K562 (cell line): ENCODE data around the gene ZDHHC17. TPM values are rescaled to one million over a fixed set of nuclear protein-coding genes. Genes with fewer than 3 reads are reported as not detected.

ENCODE experiments used
- C11orf30 ChIP-seq: fragments of 450-650 bp; IDR thresholded peaks from 2 replicates; pipeline ENCODE4 v1.6.1; 2016; ENCODE audit warnings: low read depth, mild to moderate bottlenecking
- CREM ChIP-seq: IDR thresholded peaks from 2 replicates; pipeline ENCODE4 v1.6.1; 2014; ENCODE audit warnings: antibody characterized with exemption, low read depth
- ELK3 ChIP-seq: fragments of 450-650 bp; formaldehyde crosslinking; IDR thresholded peaks from 2 replicates; pipeline ENCODE4 v1.4.0; 2020; ENCODE audit warnings: mild to moderate bottlenecking
- ETV6 ChIP-seq, 3 experiments: fragments of 150-350 bp in 1 of 3; sonication (generic) in 1 of 3; formaldehyde crosslinking in 1 of 3; IDR thresholded peaks; 2 replicates each; pipeline versions ENCODE4 v1.6.1 to v1.8.0; 2014 to 2022; ENCODE audit warnings: borderline replicate concordance in 2 of 3, low read depth in 2 of 3, antibody characterized with exemption in 1 of 3, low read length in 1 of 3, mild to moderate bottlenecking in 1 of 3, missing genetic modification reagents in 1 of 3
- HLTF ChIP-seq: fragments of 450-650 bp; IDR thresholded peaks from 2 replicates; pipeline ENCODE4 v1.6.1; 2016
- IRF2 ChIP-seq: sonication (generic); formaldehyde crosslinking; IDR thresholded peaks from 2 replicates; pipeline ENCODE4 v1.8.1; 2022; ENCODE audit warnings: mild to moderate bottlenecking, missing genetic modification reagents
- NFE2L1 ChIP-seq: fragments of 450-650 bp; IDR thresholded peaks from 2 replicates; pipeline ENCODE4 v1.6.1; 2016; ENCODE audit warnings: missing genetic modification characterization, low read depth, mild to moderate bottlenecking, missing compliant biosample characterization, moderate library complexity, borderline replicate concordance
- NFIC ChIP-seq: fragments of 450-650 bp; IDR thresholded peaks from 2 replicates; pipeline ENCODE4 v1.6.1; 2017; ENCODE audit warnings: mild to moderate bottlenecking, inconsistent platforms
- NUFIP1 ChIP-seq: fragments of 450-650 bp; IDR thresholded peaks from 2 replicates; pipeline ENCODE4 v1.6.1; 2018; ENCODE audit not compliant: partially characterized antibody
- PHF20 ChIP-seq: fragments of 450-650 bp; IDR thresholded peaks from 2 replicates; pipeline ENCODE4 v1.6.1; 2018; ENCODE audit not compliant: partially characterized antibody
- RCOR1 ChIP-seq, 2 experiments: IDR thresholded peaks; 2 replicates each; pipeline ENCODE4 v1.6.1; 2012; ENCODE audit warnings: low read depth in 2 of 2, low read length in 2 of 2, borderline replicate concordance in 1 of 2, improper control_type of control experiment in 1 of 2
- USF2 ChIP-seq: sonication (generic); formaldehyde crosslinking; IDR thresholded peaks from 2 replicates; pipeline ENCODE4 v1.5.0; 2020; ENCODE audit warnings: missing genetic modification reagents
- ZKSCAN3 ChIP-seq: fragments of 250-450 bp; sonication (Bioruptor Pico); IDR thresholded peaks from 2 replicates; pipeline ENCODE4 v1.4.0; 2020
- ZNF41 ChIP-seq: fragments of 250-450 bp; sonication (Bioruptor Pico); conservative IDR thresholded peaks from 2 replicates; pipeline ENCODE4 v1.4.0; 2020; ENCODE audit warnings: mild to moderate bottlenecking
- ZNF449 ChIP-seq: fragments of 250-450 bp; sonication (Bioruptor Pico); IDR thresholded peaks from 2 replicates; pipeline ENCODE4 v1.8.0; 2022; ENCODE audit warnings: moderate library complexity, mild to moderate bottlenecking, inconsistent platforms
- ZNF518B ChIP-seq: fragments of 250-450 bp; sonication (Bioruptor Pico); IDR thresholded peaks from 2 replicates; pipeline ENCODE4 v1.5.0; 2021; ENCODE audit warnings: mild to moderate bottlenecking, moderate library complexity
- ZNF668 ChIP-seq: fragments of 250-450 bp; sonication (Bioruptor Pico); IDR thresholded peaks from 2 replicates; pipeline ENCODE4 v1.8.0; 2022; ENCODE audit warnings: mild to moderate bottlenecking, inconsistent platforms
- polyA plus RNA-seq, 8 experiments: library from polyadenylated mRNA; depleted of rRNA in 4 of 8; stranded (reverse) in 5 of 8; unstranded in 3 of 8; fragments of >200 nt; fragmentation: Nextera tagmentation in 2 of 8; fragmentation: Illumina TruSeq in 1 of 8; extraction: Ambion mirVana in 2 of 8; extraction: Trizol in 1 of 8; gene quantifications; 2 replicates each; pipeline versions ENCODE4 v1.2.1 to v1.2.3, GENCODE V29; 2011 to 2014; ENCODE audit warnings: inconsistent platforms in 1 of 8, missing spikeins in 1 of 8
- total RNA-seq, 7 experiments: library from RNA; depleted of rRNA in 6 of 7; stranded (reverse); fragments of >200 nt in 6 of 7; fragmentation: Illumina TruSeq in 2 of 7; extraction: Trizol in 2 of 7; gene quantifications; 2 replicates each; pipeline versions ENCODE4 v1.2.1 to v1.2.3, GENCODE V29; 2011 to 2021; ENCODE audit warnings: low replicate concordance in 1 of 7
- TF ChIP-seq, protein P1 (sequence below): IDR thresholded peaks from 3 replicates; pipeline ENCODE4 v1.6.1; 2011; ENCODE audit warnings: borderline replicate concordance, mild to moderate bottlenecking, moderate library complexity; ENCODE audit not compliant: insufficient read length; ENCODE audit errors: extremely low read depth

The ZDHHC17 gene
- total and polyA plus RNA-seq, 9 of the 15 experiments (the other 6 are each of a cell fraction or from before 2014, with no cell fraction given) = 6.7 to 66.0 (median 27.5) TPM

GRCh38 chr12:76777765-76778216 is 13.9 kb downstream of the ZDHHC17 start (continued):
- 0 out of 2 replicates have a peak, but pooled peaks have one; percentile 21 for TF ChIP-seq HLTF
- no peak for TF ChIP-seq IRF2 (CRISPR knock-in tag)
- TF ChIP-seq, protein P1, sequence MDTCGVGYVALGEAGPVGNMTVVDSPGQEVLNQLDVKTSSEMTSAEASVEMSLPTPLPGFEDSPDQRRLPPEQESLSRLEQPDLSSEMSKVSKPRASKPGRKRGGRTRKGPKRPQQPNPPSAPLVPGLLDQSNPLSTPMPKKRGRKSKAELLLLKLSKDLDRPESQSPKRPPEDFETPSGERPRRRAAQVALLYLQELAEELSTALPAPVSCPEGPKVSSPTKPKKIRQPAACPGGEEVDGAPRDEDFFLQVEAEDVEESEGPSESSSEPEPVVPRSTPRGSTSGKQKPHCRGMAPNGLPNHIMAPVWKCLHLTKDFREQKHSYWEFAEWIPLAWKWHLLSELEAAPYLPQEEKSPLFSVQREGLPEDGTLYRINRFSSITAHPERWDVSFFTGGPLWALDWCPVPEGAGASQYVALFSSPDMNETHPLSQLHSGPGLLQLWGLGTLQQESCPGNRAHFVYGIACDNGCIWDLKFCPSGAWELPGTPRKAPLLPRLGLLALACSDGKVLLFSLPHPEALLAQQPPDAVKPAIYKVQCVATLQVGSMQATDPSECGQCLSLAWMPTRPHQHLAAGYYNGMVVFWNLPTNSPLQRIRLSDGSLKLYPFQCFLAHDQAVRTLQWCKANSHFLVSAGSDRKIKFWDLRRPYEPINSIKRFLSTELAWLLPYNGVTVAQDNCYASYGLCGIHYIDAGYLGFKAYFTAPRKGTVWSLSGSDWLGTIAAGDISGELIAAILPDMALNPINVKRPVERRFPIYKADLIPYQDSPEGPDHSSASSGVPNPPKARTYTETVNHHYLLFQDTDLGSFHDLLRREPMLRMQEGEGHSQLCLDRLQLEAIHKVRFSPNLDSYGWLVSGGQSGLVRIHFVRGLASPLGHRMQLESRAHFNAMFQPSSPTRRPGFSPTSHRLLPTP = no peak
- TF ChIP-seq ZNF41 (CRISPR knock-in tag) = no peak
- TF ChIP-seq ETV6 (IDR thresholded peaks at IDR 0.05; ENCODE audit: borderline replicate concordance in 1 of 2, low read depth in 2 of 2, low read length in 1 of 2) = no peak
- no peak for TF ChIP-seq ETV6 (CRISPR knock-in tag; IDR thresholded peaks at IDR 0.05; ENCODE audit: borderline replicate concordance)
- no peak for TF ChIP-seq RCOR1 (IDR thresholded peaks at IDR 0.05; ENCODE audit: borderline replicate concordance in 1 of 2, low read depth in 2 of 2, low read length in 2 of 2)
- TF ChIP-seq ZNF518B (CRISPR knock-in tag) = no peak
- TF ChIP-seq NUFIP1 = no peak
- TF ChIP-seq USF2 (CRISPR knock-in tag) = no peak
- 0 out of 2 replicates have a peak, but pooled peaks have one; percentile 3 for TF ChIP-seq CREM
- TF ChIP-seq C11orf30 = no peak
- no peak for TF ChIP-seq NFE2L1
- TF ChIP-seq ZNF449 (CRISPR knock-in tag) = no peak
- no peak for TF ChIP-seq NFIC
- no peak for TF ChIP-seq ELK3 (CRISPR knock-in tag)
- TF ChIP-seq PHF20 = no peak
- TF ChIP-seq ZKSCAN3 (CRISPR knock-in tag) = no peak
- TF ChIP-seq ZNF668 (CRISPR knock-in tag) = no peak
